Heart left ventricle (tissue), 13 donors: ENCODE measurements around the gene PIP5K1A.

Source experiments
- CTCF ChIP-seq, 12 donors: fragments of 200-600 bp; sonication (generic) in 4 of 12; IDR thresholded peaks; one replicate each; pipeline versions ENCODE4 v1.5.0 to v1.8.0; 2018 to 2022; ENCODE audit warnings: antibody characterized with exemption in 12 of 12, mild to moderate bottlenecking in 5 of 12
- POLR2A ChIP-seq, 2 donors: fragments of 450-650 bp; IDR thresholded peaks; one replicate each; pipeline ENCODE4 v1.6.1; 2017; ENCODE audit warnings: antibody characterized with exemption in 2 of 2, mild to moderate bottlenecking in 2 of 2, moderate library complexity in 2 of 2
- donor health status: ischemic (EF 13 %, LVEDD 7.1; RV severe dilation, severe dysfunction).
- donor health status: DM: no; HTN: yes; CAD: no.
- donor health status: DM: no; HTN: no; CAD: no.
- donor health status: ischemic (EF 25% LVEDD 6.9; RV normal size, moderate dysfunction).
- donor health status: ischemic (EF 25% LVEDD 5.7; RV mildly dilated, moderate dysfunction).
- donor health status: ischemic (EF 35%, LVEDD 5.7; RV mildly dilated, moderate dysfunction).
- donor health status: nonischemic (EF 11% LVEDD 7.7; RV severe dilation, severe dysfunction).
- donor health status: DM: yes; HTN: yes; CAD: no.
- donor health status: PGD.
- donor health status: ischemic (EF 29% LVEDD 5.4; RV normal size, mild dysfunction).
- donor health status: nonischemic (EF 23%, LVEDD 6.1; RV moderate dilation, normal function).

- TF ChIP-seq CTCF (IDR thresholded peaks at IDR 0.05): no peak
- TF ChIP-seq POLR2A (IDR thresholded peaks at IDR 0.05): no peak
These were observed 85.7 kb downstream of the PIP5K1A start for GRCh38 chr1:151284013-151284577.
